Breast epithelium (tissue), 4 donors: ENCODE results near the gene CHCHD6. TPM values are rescaled to one million over a fixed set of nuclear protein-coding genes. Genes with fewer than 3 reads are reported as not detected.

Experiments
- DNase-seq, 2 donors: peaks; one replicate each; pipeline ENCODE4 v3.0.0-alpha.2; 2019; ENCODE audit warnings: low spot score in 2 of 2
- H3K27ac ChIP-seq, 2 donors: fragments of 200-600 bp; sonication (generic) in 1 of 2; one replicate each; pipeline ENCODE4 v1.5.1; 2016 to 2019; ENCODE audit warnings: mild to moderate bottlenecking in 1 of 2
- H3K27me3 ChIP-seq, 2 donors: fragments of 200-600 bp; sonication (generic) in 1 of 2; one replicate each; pipeline versions ENCODE4 v1.5.1 to v1.6.0; 2017 to 2019; ENCODE audit warnings: control low read depth in 1 of 2, mild to moderate bottlenecking in 1 of 2
- H3K36me3 ChIP-seq: fragments of 200-600 bp; one replicate; pipeline ENCODE4 v1.5.1; 2019
- H3K4me1 ChIP-seq, 2 donors: fragments of 200-600 bp; sonication (generic); one replicate each; pipeline ENCODE4 v1.5.1; 2016 to 2019; ENCODE audit warnings: control low read depth in 1 of 2
- H3K4me3 ChIP-seq, 3 donors: fragments of 200-600 bp; sonication (generic); 1 replicate in 2 of 3; 2 replicates in 1 of 3; pipeline ENCODE4 v1.5.1; 2016 to 2019; ENCODE audit warnings: mild to moderate bottlenecking in 3 of 3, moderate library complexity in 2 of 3
- H3K9me3 ChIP-seq, 2 donors: fragments of 200-600 bp; sonication (generic) in 1 of 2; one replicate each; pipeline ENCODE4 v1.5.1; 2016 to 2019; ENCODE audit warnings: control low read depth in 1 of 2
- CTCF ChIP-seq, 3 donors: fragments of 450-650 bp; IDR thresholded peaks; one replicate each; pipeline ENCODE4 v1.5.1; 2016 to 2017; ENCODE audit warnings: antibody characterized with exemption in 3 of 3, mild to moderate bottlenecking in 3 of 3, moderate library complexity in 3 of 3
- POLR2A ChIP-seq: fragments of 450-650 bp; IDR thresholded peaks from one replicate; pipeline ENCODE4 v1.6.1; 2016; ENCODE audit warnings: antibody characterized with exemption, mild to moderate bottlenecking, moderate library complexity
- POLR2AphosphoS5 ChIP-seq, 3 donors: sonication (generic); formaldehyde crosslinking; IDR thresholded peaks; one replicate each; pipeline ENCODE4 v1.6.1; 2017; ENCODE audit warnings: antibody characterized with exemption in 3 of 3
- intact Hi-C: fragments of 100-400 bp; cut with DNase I; formaldehyde crosslinking; loops from one replicate; pipeline ENCODE4 v1.15.1; 2023; ENCODE audit warnings: low total_unique reads
- total RNA-seq, 3 donors: library from RNA; depleted of rRNA; stranded (reverse); fragments of >200 nt; gene quantifications; one replicate each; pipeline ENCODE4 v1.1.0, GENCODE V29; 2016

Gene CHCHD6
- total RNA-seq, 3 donors from 2014 or later = 12.2 to 21.2 (median 19.3) TPM

- no peak for DNase-seq
- Histone ChIP-seq H3K4me1 (no peaks in the 10 kb centered on the region), H3K9me3 (no peaks in the 10 kb centered on the region), H3K36me3 (no peaks in the 10 kb centered on the region), H3K27ac (no peak overlapping the region), H3K27me3 (no peaks in the 10 kb centered on the region), H3K4me3 (no peak overlapping the region)
- no peak for TF ChIP-seq CTCF (IDR thresholded peaks at IDR 0.05)
- intact Hi-C loops = no loop called here
These were observed 130.8 kb downstream of the CHCHD6 start for GRCh38 chr3:126834596-126835471.

GRCh38 chr3:126835472-126836219 lies 131.6 kb downstream of the CHCHD6 start:
- Histone ChIP-seq H3K4me1 (no peaks in the 10 kb centered on the region), H3K27ac (no peak overlapping the region), H3K4me3 (no peak overlapping the region), H3K27me3 (no peaks in the 10 kb centered on the region), H3K9me3 (no peaks in the 10 kb centered on the region), H3K36me3 (no peaks in the 10 kb centered on the region)
- no peak for DNase-seq
- no peak for TF ChIP-seq POLR2AphosphoS5 (IDR thresholded peaks at IDR 0.05)
- no peak for TF ChIP-seq CTCF (IDR thresholded peaks at IDR 0.05)
- no peak for TF ChIP-seq POLR2A
- intact Hi-C loops = no loop called here

- Histone ChIP-seq H3K36me3 (no peaks in the 10 kb centered on the region), H3K4me1 (no peaks in the 10 kb centered on the region), H3K9me3 (no peaks in the 10 kb centered on the region), H3K27ac (no peak overlapping the region), H3K27me3 (no peaks in the 10 kb centered on the region), H3K4me3 (no peak overlapping the region)
- no peak for DNase-seq
- TF ChIP-seq POLR2A = no peak
- no peak for TF ChIP-seq POLR2AphosphoS5 (IDR thresholded peaks at IDR 0.05)
- TF ChIP-seq CTCF (IDR thresholded peaks at IDR 0.05) = no peak
- intact Hi-C loops = no loop called here
These were observed 132.3 kb downstream of the CHCHD6 start for GRCh38 chr3:126836220-126836860.

- Histone ChIP-seq H3K4me3 (no peak overlapping the region), H3K27me3 (no peaks in the 10 kb centered on the region), H3K9me3 (no peaks in the 10 kb centered on the region), H3K4me1 (no peaks in the 10 kb centered on the region), H3K36me3 (no peaks in the 10 kb centered on the region), H3K27ac (no peak overlapping the region)
- TF ChIP-seq CTCF (IDR thresholded peaks at IDR 0.05) (no peak), POLR2AphosphoS5 (IDR thresholded peaks at IDR 0.05) (no peak), POLR2A (no peak)
- intact Hi-C loops = no loop called here
- DNase-seq = no peak
These were observed 133.7 kb downstream of the CHCHD6 start for GRCh38 chr3:126837773-126838172.
